Transverse colon (tissue), 4 donors: ENCODE measurements around the gene SFXN5.

Experiments used
- CTCF ChIP-seq, 5 experiments: fragments of 200-600 bp in 3 of 5; fragments of 450-650 bp in 2 of 5; sonication (generic) in 3 of 5; IDR thresholded peaks; 1 replicate in 2 of 5; 2 replicates in 3 of 5; pipeline ENCODE4 v1.5.1; 2016 to 2017; ENCODE audit warnings: antibody characterized with exemption in 5 of 5, inconsistent platforms in 3 of 5, mild to moderate bottlenecking in 2 of 5, moderate library complexity in 1 of 5
- EP300 ChIP-seq: sonication (generic); formaldehyde crosslinking; IDR thresholded peaks from one replicate; pipeline ENCODE4 v1.6.1; 2017; ENCODE audit warnings: antibody characterized with exemption, low read depth
- POLR2A ChIP-seq: fragments of 450-650 bp; IDR thresholded peaks from one replicate; pipeline ENCODE4 v1.6.1; 2016; ENCODE audit warnings: antibody characterized with exemption, mild to moderate bottlenecking, moderate library complexity
- POLR2AphosphoS5 ChIP-seq, 3 donors: sonication (generic); formaldehyde crosslinking; IDR thresholded peaks; one replicate each; pipeline ENCODE4 v1.6.1; 2016; ENCODE audit warnings: antibody characterized with exemption in 3 of 3

GRCh38 chr2:72914589-72915319 lies 156.8 kb downstream of the SFXN5 start:
- no peak for TF ChIP-seq POLR2A
- no peak for TF ChIP-seq CTCF (IDR thresholded peaks at IDR 0.05)
- no peak for TF ChIP-seq POLR2AphosphoS5 (IDR thresholded peaks at IDR 0.05)
- TF ChIP-seq EP300, result no peak
